SK-N-SH (cell line): ENCODE data around the gene IQCE. TPM values are rescaled to one million over a fixed set of nuclear protein-coding genes. Genes with fewer than 3 reads are reported as not detected.
A peak's percentile ranks its signal among the peaks of the same experiment; 100 is the strongest.

Source experiments
- CTCF ChIA-PET: fragments of 300-600, 350-600 bp; formaldehyde crosslinking; extraction: SDS; loops from one replicate; lab custom pipeline; 2021; lab: Yijun Ruan, JAX
- POLR2A ChIA-PET: fragments of 350-600 bp; sonication (Branson Sonifier 250); formaldehyde crosslinking; extraction: SDS; loops from one replicate; lab custom pipeline; 2020; ENCODE audit warnings: antibody characterized with exemption, inconsistent platforms; lab: Yijun Ruan, JAX
- DNase-seq: peaks from one replicate; pipeline ENCODE4 v3.0.0; 2012
- H2AFZ ChIP-seq: fragments of 200-600 bp; sonication (generic); 2 replicates; pipeline ENCODE4 v1.8.1; 2016; ENCODE audit warnings: antibody characterized with exemption, mild to moderate bottlenecking, low read depth
- H3F3A ChIP-seq: fragments of 200-600 bp; sonication (generic); replicated peaks from 2 replicates; pipeline ENCODE3; 2016; ENCODE audit warnings: antibody characterized with exemption, mild to moderate bottlenecking; ENCODE audit not compliant: insufficient read depth
- H3K27ac ChIP-seq, 2 experiments: fragments of 200-500 bp in 1 of 2; fragments of 200-600 bp in 1 of 2; sonication (Bioruptor generic) in 1 of 2; sonication (generic), shearing (Covaris generic) in 1 of 2; 2 replicates each; pipeline versions ENCODE4 v1.5.1 to v1.6.1; 2014 to 2016; ENCODE audit warnings: low read depth in 2 of 2, inconsistent platforms in 1 of 2, low read length in 1 of 2, mild to moderate bottlenecking in 1 of 2, mixed read lengths in 1 of 2
- H3K27me3 ChIP-seq: fragments of 200-600 bp; sonication (generic), shearing (Covaris generic); 2 replicates; pipeline ENCODE4 v1.6.1; 2016; ENCODE audit warnings: mixed run types; ENCODE audit not compliant: insufficient read depth
- H3K36me3 ChIP-seq, 2 experiments: fragments of 200-500 bp in 1 of 2; fragments of 200-600 bp in 1 of 2; sonication (Bioruptor generic) in 1 of 2; sonication (generic) in 1 of 2; replicated peaks in 1 of 2; 2 replicates each; pipeline versions ENCODE3 to v1.5.1; 2014 to 2016; ENCODE audit warnings: low read length in 1 of 2, mild to moderate bottlenecking in 1 of 2; ENCODE audit not compliant: insufficient read depth in 2 of 2, control insufficient read depth in 1 of 2
- H3K4me1 ChIP-seq, 2 experiments: fragments of 200-500 bp in 1 of 2; fragments of 200-600 bp in 1 of 2; sonication (Bioruptor generic) in 1 of 2; sonication (generic), shearing (Covaris generic) in 1 of 2; 2 replicates each; pipeline versions ENCODE4 v1.5.1 to v1.6.1; 2014 to 2016; ENCODE audit warnings: low read depth in 1 of 2, low read length in 1 of 2, mixed run types in 1 of 2; ENCODE audit not compliant: insufficient read depth in 2 of 2, control insufficient read depth in 1 of 2
- H3K4me2 ChIP-seq: fragments of 200-600 bp; sonication (generic), shearing (Covaris generic); 2 replicates; pipeline ENCODE4 v1.6.1; 2017; ENCODE audit warnings: mixed run types
- H3K4me3 ChIP-seq, 2 experiments: fragments of 200-500 bp in 1 of 2; fragments of 200-600 bp in 1 of 2; sonication (Bioruptor generic) in 1 of 2; sonication (generic), shearing (Covaris generic) in 1 of 2; 2 replicates each; pipeline versions ENCODE4 v1.5.1 to v1.8.1; 2014 to 2016; ENCODE audit warnings: low read depth in 2 of 2, inconsistent platforms in 1 of 2, low read length in 1 of 2, mild to moderate bottlenecking in 1 of 2, mixed read lengths in 1 of 2, moderate library complexity in 1 of 2
- H3K79me2 ChIP-seq: fragments of 200-600 bp; sonication (generic); 2 replicates; pipeline ENCODE4 v1.8.1; 2017; ENCODE audit warnings: mild to moderate bottlenecking; ENCODE audit not compliant: insufficient read depth
- H3K9ac ChIP-seq: fragments of 200-600 bp; sonication (generic); 2 replicates; pipeline ENCODE4 v1.6.1; 2017; ENCODE audit warnings: mixed run types
- H3K9me2 ChIP-seq: fragments of 200-600 bp; sonication (generic); 2 replicates; pipeline ENCODE4 v1.6.1; 2017; ENCODE audit warnings: mixed run types
- H3K9me3 ChIP-seq: fragments of 200-600 bp; sonication (generic); 2 replicates; pipeline ENCODE4 v1.6.1; 2017; ENCODE audit warnings: mixed run types, mild to moderate bottlenecking, moderate library complexity
- H4K20me1 ChIP-seq: fragments of 200-600 bp; sonication (generic); 2 replicates; pipeline ENCODE4 v1.6.1; 2017; ENCODE audit warnings: mild to moderate bottlenecking, mixed run types; ENCODE audit not compliant: insufficient read depth
- CTCF ChIP-seq: fragments of 200-600 bp; sonication (generic); IDR thresholded peaks from 2 replicates; pipeline ENCODE4 v1.6.1; 2017; ENCODE audit warnings: antibody characterized with exemption, mild to moderate bottlenecking, moderate library complexity
- EZH2phosphoT487 ChIP-seq: fragments of 200-600 bp; sonication (generic); IDR thresholded peaks from 2 replicates; pipeline ENCODE4 v1.6.1; 2017; ENCODE audit warnings: low read depth, mixed run types, mild to moderate bottlenecking, antibody characterized with exemption, moderate library complexity, borderline replicate concordance
- FOSL2 ChIP-seq: IDR thresholded peaks from 2 replicates; pipeline ENCODE4 v1.4.0; 2012; ENCODE audit warnings: low read depth, mild to moderate bottlenecking, moderate library complexity, borderline replicate concordance
- GATA2 ChIP-seq: sonication (generic); formaldehyde crosslinking; IDR thresholded peaks from 2 replicates; pipeline ENCODE4 v1.5.0; 2020; ENCODE audit warnings: mild to moderate bottlenecking, missing genetic modification reagents
- MAX ChIP-seq: IDR thresholded peaks from 2 replicates; pipeline ENCODE4 v1.4.0; 2012; ENCODE audit warnings: low read depth
- MEF2A ChIP-seq: IDR thresholded peaks from 2 replicates; pipeline ENCODE4 v1.4.0; 2012; ENCODE audit warnings: low read depth, borderline replicate concordance
- NFIC ChIP-seq: IDR thresholded peaks from 2 replicates; pipeline ENCODE4 v1.4.0; 2012; ENCODE audit warnings: borderline replicate concordance
- NRF1 ChIP-seq: IDR thresholded peaks from 2 replicates; pipeline ENCODE4 v1.6.1; 2012; ENCODE audit warnings: low read depth, mild to moderate bottlenecking, low read length
- RAD21 ChIP-seq: IDR thresholded peaks from 2 replicates; pipeline ENCODE4 v1.6.1; 2012; ENCODE audit warnings: mild to moderate bottlenecking, low read length
- SIN3A ChIP-seq: IDR thresholded peaks from 2 replicates; pipeline ENCODE4 v1.6.1; 2012; ENCODE audit warnings: low read depth, mild to moderate bottlenecking, low read length, moderate library complexity, borderline replicate concordance
- SMC3 ChIP-seq: IDR thresholded peaks from 2 replicates; pipeline ENCODE4 v1.6.1; 2012; ENCODE audit warnings: low read depth, low read length, improper control_type of control experiment
- TCF12 ChIP-seq: IDR thresholded peaks from 2 replicates; pipeline ENCODE4 v1.4.0; 2012
- USF1 ChIP-seq: IDR thresholded peaks from 2 replicates; pipeline ENCODE4 v1.4.0; 2012; ENCODE audit warnings: low read depth, borderline replicate concordance
- USF2 ChIP-seq: fragments of 150-350 bp; IDR thresholded peaks from 2 replicates; pipeline ENCODE4 v1.6.1; 2017; ENCODE audit warnings: antibody characterized with exemption, low read length, low read depth, borderline replicate concordance
- WGBS: methylation state at CpG from one replicate; pipeline ENCODE4 v1.1.6; 2017; ENCODE audit warnings: low lambda C conversion rate; 5-methylcytosine and 5-hydroxymethylcytosine counted together
- polyA plus RNA-seq, 3 experiments: library from polyadenylated mRNA; depleted of rRNA; stranded (reverse); fragments of >200 nt; gene quantifications; 2 replicates each; pipeline ENCODE4 v1.2.3, GENCODE V29; 2012

Gene IQCE
- polyA plus RNA-seq, 1 of the 3 experiments (the other 2 are of a cell fraction): 14.4 TPM

- peaks cover 9% of the 10 kb centered on the region for H3F3A ChIP-seq
- ChIA-PET POLR2A (no interaction called here), CTCF (interaction anchor here (0.8 to 2.0 kb wide), 5 partner anchors 8 to 159 kb away, joined by 3 to 8 read pairs (median 4); no protein-coding TSS in a partner anchor)
- peak overlapping the region; percentile 83; the same call in 1 of the 2 replicates for H3K4me2 ChIP-seq
- no peaks in the 10 kb centered on the region for H3K27me3 ChIP-seq
- no peak overlapping the region for H2AFZ ChIP-seq
- no peak for DNase-seq
- H4K20me1 ChIP-seq: peaks cover 91% of the 10 kb centered on the region
- TF ChIP-seq MAX (no peak), USF2 (no peak), FOSL2 (no peak), TCF12 (no peak), USF1 (no peak), SIN3A (no peak), NFIC (no peak), GATA2 (CRISPR knock-in tag) (no peak), EZH2phosphoT487 (no peak), NRF1 (no peak), CTCF (no peak), RAD21 (no peak), MEF2A (no peak), SMC3 (no peak)
- peaks cover 100% of the 10 kb centered on the region for H3K79me2 ChIP-seq
- H3K4me3 ChIP-seq: no peak overlapping the region
- peaks cover 52 to 89% of the 10 kb centered on the region in 2 experiments for H3K4me1 ChIP-seq
- H3K36me3 ChIP-seq: peaks cover 0 to 21% of the 10 kb centered on the region in 2 experiments
- no peaks in the 10 kb centered on the region for H3K9me3 ChIP-seq
- H3K9me2 ChIP-seq: no peaks in the 10 kb centered on the region
- WGBS: 96% methylated on average over 14 of the region's 17 CpGs
- H3K27ac ChIP-seq: peak overlapping the region in 1 of 2 experiments; percentile 95; a peak in 2 of 4 replicates
- no peak overlapping the region; the same call in 1 of the 2 replicates for H3K9ac ChIP-seq
These were observed 78.3 kb downstream of the IQCE start for GRCh38 chr7:2637066-2637471.
